GM18519 (cell line): ENCODE data around the gene DUSP10.

Experiments
- ATAC-seq: cut with Tn5 transposase; IDR thresholded peaks from one replicate; pipeline ENCODE4 v1.9.1; 2021; ENCODE audit warnings: mild to moderate bottlenecking, moderate library complexity; ENCODE audit not compliant: unreplicated experiment, low FRiP score

DUSP10 gene

DNA sequence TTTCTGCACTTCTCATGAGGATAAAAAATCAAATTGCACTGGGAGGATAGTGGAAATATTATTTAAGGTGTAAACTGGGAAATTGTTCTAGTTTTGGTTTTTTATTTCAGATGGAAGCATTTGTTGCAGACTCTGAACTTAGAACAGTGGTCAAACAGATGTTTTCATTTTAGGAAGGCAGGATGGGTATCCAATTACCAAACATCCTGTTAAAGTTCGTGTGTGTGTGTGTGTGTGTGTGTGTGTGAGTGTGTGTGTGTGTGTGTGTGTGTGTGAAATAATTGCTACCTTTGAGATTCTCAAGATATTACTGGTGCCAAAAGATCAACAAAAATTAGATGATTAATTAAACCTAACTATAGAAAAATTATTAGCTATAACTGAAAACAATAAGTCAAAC is 24.3 kb upstream of the DUSP10 start:
- no peak for ATAC-seq

- ATAC-seq = no peak
Measured at GRCh38 chr1:221765527-221765926, 23.6 kb upstream of the DUSP10 start.

DNA sequence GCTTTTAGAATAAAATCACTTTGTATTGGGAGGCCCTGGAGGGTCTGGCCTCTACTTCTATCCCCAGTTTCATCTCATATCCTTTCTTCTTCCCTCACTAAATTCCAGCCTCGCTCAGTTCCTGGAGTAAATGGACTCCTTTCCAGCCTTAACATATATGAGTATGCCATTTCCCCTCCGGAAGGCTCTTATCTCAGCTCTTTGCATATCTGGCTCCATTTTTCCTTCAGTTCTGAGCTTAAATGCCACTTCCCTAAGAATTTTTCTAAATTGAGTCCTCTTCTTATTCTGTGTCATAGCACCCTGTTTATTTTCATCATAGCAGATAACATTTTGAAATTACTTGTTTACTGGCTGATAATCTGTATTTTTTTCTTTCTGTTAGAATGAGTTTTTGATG is 20.2 kb upstream of the DUSP10 start:
- ATAC-seq = no peak

DNA sequence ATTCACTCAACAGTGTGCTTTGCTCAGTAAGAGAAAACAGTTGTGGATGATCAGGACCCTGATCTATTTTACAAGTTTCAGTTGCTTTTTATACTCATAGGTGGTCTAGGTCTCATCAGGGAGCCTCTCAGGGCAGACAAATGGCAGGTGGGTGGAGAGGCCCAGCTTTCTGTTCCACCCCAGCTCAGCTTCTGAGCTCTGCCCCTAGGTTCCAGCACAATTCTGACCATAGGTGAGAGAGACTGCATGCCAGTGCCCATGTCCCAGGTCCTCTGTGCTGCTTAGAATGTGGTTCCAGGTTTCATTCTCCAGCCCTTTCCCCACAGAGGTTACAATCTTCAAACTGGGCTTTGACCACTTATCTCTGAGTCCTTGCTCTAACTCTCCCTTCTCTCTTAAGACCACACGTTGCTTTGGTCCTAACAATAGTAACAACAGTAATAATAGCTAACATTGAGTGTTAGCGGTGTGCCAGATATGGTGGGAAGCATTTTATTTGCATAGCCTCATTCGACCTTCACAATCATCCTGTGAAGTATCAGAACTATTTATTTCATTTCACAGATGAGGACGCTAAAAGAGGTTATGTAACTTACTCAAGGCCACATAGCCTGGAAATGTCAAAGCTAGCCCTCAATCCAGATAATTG is 19.6 kb upstream of the DUSP10 start:
- peak; percentile 63 for ATAC-seq

- ATAC-seq = peak; percentile 0
Measured at GRCh38 chr1:221760911-221761310, 19.0 kb upstream of the DUSP10 start.

DNA sequence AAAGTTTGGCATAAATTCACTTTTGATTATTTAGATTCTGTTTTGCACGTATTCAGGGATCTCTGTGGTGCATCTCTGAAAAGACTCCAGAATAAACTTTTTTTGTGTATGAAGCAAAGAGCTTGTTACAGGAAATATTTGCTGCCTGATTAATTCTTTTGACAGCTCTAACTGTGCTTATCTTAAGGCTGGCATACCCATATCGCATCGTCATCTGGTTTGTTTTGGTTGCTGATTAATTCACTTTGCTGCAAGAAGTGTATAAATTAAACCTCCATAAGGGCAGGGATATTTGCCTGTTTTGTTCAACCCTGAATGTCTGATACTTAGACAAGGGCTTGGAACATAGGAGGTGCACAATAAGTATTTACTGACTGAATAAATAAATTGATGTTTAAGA is 17.5 kb upstream of the DUSP10 start:
- no peak for ATAC-seq

- no peak for ATAC-seq
Measured at GRCh38 chr1:221758455-221758854, 16.6 kb upstream of the DUSP10 start.

- ATAC-seq = no peak
Measured at GRCh38 chr1:221756830-221757551, 15.1 kb upstream of the DUSP10 start.

DNA sequence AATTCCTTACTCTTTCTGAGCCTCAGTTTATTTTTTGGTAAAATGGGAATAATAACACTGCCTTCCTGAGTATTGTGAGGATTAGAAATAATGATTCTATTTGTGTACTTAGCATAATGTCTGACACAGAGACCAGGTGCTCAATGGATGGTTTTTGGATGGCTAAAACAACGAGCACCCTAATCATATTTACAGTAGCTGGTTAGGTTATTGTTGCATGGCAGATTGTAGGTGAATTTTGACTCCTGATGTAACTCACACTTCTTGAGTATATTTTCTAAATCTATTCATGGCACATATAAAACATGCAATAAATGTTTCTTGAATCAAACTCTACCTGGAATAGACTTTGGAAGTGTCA is 11.9 kb upstream of the DUSP10 start:
- ATAC-seq = peak; percentile 20

DNA sequence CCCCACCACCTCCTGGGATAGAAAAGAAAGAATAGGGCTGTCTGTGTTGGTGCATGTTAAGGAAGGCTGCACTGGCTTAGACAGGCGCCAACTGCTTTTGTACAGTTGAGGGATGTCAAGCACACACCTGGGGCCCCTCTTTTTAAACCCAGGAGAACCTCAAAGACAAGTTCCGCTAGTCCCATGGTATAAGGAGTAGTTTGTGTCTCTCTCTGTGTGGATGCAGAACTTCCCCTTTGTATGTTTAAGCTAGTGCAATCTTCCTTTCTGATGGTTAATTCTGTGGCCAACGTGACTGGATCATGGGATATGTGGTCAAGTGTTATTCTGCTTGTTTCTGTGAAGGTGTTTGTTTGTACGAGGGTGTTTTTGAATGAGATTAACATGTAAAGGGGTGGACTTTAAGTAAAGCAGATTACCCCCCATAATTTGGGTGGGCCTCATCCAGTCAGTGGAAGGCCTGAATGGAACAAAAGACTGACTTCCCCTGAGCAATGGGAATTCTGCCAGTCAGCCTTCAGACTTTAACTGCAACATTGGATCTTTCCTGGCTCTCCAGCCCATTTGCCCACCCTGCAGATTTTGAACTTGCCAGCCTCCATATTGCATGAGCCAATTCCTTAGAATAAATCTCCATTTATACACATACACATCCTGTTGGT is 9.5 kb upstream of the DUSP10 start:
- ATAC-seq = no peak

DNA sequence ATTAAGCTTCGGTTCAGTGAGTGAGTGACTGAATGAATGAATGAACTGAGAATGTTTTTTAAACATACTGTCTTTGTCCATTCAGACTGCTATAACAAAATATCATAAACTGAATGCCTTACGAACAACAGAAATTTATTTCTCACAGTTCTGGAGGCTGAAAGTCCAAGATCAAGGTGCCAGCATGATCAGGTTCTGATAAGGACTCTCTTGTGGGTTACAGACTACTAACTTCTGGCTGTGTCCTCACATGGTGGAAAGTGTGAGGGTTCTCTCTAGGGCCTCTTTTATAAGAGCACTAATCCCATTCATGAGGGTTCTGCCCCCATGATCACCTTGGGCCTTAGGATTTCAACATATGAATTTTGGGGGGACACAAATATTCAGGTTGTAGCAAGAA is 7.1 kb upstream of the DUSP10 start:
- no peak for ATAC-seq

GRCh38 chr1:221747839-221748238 is 6.0 kb upstream of the DUSP10 start:
- no peak for ATAC-seq

DNA sequence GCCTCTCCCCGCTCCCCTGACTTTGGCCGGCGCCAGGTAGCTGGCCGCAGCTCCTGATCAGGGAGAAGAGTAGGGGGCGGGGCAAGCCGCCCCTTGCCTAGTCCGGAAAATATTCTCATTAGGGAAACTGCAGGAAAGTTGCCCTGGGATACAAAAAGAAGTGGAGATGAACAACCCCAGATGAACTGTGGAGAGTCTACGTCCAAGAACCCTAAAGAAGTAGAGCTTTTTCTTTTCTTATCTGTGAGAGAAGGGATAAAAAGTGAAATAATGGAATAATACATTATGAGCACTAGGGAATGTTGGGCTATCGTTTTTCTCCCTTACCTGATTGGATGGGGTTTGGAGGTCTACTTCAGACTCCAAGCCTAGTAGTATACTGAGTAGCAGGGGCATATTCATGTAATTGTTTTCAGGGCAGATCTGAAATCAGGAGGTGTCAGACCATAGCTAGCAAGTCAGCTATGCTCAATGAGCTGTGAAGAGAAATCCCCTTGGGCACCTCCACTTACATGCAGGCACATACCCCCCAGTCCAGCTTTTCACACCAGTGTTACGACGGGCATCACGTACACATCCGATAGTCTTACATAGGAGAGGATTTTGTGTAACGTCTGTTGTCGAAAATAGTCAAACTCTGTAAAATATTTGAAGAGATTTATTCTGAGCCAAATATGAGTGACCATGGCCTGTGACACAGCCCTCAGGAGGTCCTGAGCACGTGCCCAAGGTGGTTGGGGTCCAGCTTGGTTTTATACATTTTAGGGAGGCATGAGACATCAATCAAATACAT is 1.7 kb upstream of the DUSP10 start:
- ATAC-seq = no peak

- ATAC-seq = peak; percentile 26
Measured at GRCh38 chr1:221742555-221743415, 896 bp upstream of the DUSP10 start.

DNA sequence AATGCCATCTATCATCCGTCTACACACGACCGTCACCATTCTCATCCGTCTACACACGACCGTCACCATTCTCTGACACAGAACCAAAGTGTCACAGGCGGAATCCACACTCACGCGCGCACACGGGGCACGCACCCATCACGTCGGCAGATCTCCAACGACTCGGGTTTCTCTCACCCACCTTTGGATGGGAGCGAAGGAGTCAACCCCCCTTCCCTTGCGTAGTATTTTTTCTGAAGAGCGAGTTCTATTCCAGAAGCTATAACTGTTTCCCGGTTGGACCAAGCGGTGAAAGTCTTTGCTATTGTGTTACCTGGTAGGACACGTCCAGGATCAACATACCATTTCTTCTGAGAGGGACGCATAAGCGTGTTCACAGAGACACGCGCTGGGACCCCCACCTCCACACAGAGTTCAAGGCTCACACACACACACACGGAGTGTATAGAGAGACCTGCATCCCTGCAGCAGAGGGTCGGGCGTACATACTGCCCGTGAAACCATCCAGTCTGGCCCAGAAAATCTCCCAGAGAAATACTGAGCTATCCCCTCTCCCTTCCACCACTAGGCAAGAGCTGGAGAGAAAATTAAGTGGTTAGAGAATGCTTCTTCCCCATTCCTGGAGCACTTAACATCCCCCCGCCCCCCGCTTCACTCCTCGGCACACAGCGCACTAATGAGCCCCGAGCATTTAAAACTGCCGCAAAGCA is 741 bp downstream of the DUSP10 start:
- ATAC-seq = no peak

- ATAC-seq = no peak
Measured at GRCh38 chr1:221740369-221740992, 1.4 kb downstream of the DUSP10 start.

GRCh38 chr1:221739677-221740025 is 2.2 kb downstream of the DUSP10 start:
- ATAC-seq = no peak

- no peak for ATAC-seq
Measured at GRCh38 chr1:221739018-221739676, 2.7 kb downstream of the DUSP10 start.

- no peak for ATAC-seq
Measured at GRCh38 chr1:221736714-221737113, 5.2 kb downstream of the DUSP10 start.
